IPS-NIHi7 (cell line): ENCODE data around the gene SLC25A17.
"Not testable (repeated sequence)": the region's sequence is repeated elsewhere in the genome, so short reads cannot be mapped to it uniquely, and the experiment has no call there.

Experiments
- DNase-seq: peaks from one replicate; pipeline ENCODE4 v3.0.0; 2012; ENCODE audit warnings: mixed read lengths; ENCODE audit errors: extremely low spot score

The SLC25A17 gene

DNA sequence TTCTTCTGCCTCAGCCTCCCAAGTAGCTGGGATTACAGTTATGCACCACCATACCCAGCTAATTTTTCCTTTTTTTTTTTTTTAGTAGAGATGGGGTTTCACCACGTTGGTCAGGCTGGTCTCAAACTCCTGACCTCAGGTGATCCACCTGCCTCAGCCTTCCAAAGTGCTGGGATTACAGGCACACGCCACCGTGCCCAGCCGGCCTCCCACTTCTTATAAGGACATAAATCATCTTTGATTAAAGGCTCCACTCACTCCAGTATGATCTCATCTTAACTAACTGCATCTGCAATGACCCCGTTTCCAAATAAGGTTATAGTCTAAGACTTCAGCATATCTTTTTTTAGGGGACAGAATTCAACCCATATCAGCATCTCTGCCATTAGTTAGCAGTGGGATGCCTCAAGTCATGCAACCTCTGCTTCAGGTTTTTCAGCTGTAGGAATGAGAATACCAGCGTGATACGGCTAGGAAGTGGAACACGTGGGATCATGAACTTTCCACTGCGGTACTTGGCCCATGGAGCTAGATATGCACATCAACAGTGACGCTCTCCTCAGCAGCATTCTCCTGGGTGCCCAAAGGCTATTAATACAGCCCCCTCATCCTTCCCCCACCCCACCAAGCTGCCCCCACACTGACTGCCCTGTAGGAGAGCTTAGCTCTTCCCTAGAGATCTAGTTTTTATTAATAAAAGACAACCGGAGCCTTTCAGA, 98.4 kb downstream of the SLC25A17 start:
- DNase-seq: no peak

DNA sequence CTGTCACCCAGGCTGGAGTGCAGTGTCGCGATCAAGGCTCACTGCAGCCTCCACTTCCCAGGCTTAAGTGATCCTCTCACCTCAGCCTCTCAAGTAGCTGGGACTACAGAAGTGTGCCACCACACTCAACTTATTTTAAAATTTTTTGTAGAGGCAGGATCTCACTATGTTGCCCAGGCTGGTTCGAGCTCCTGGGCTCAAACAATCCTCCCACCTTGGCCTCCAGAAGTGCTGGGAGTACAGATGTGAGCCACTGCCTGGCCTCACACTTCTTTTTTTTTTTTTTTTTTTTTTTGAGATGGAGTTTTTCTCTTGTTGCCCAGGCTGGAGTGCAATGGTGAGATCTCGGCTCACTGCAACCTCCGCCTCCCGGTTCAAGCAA, 99.0 kb downstream of the SLC25A17 start:
- DNase-seq: not testable (repeated sequence)
